Ascending aorta (tissue), 2 donors: ENCODE data around the gene VAMP1. TPM values are rescaled to one million over a fixed set of nuclear protein-coding genes. Genes with fewer than 3 reads are reported as not detected.
A peak's percentile ranks its signal among the peaks of the same experiment; 100 is the strongest.
"Not testable (repeated sequence)": the region's sequence is repeated elsewhere in the genome, so short reads cannot be mapped to it uniquely, and the experiment has no call there.

Experiments
- DNase-seq, 2 donors: peaks; one replicate each; pipeline ENCODE4 v3.0.0-alpha.2; 2019; ENCODE audit warnings: low spot score in 2 of 2
- H3K27ac ChIP-seq, 2 donors: fragments of 200-600 bp; sonication (generic); one replicate each; pipeline ENCODE4 v1.5.1; 2016 to 2017; ENCODE audit warnings: mild to moderate bottlenecking in 1 of 2
- H3K27me3 ChIP-seq: fragments of 200-600 bp; sonication (generic); one replicate; pipeline ENCODE4 v1.5.1; 2017
- H3K36me3 ChIP-seq, 2 donors: fragments of 200-600 bp; sonication (generic); one replicate each; pipeline ENCODE4 v1.5.1; 2016
- H3K4me1 ChIP-seq, 2 donors: fragments of 200-600 bp; sonication (generic); one replicate each; pipeline ENCODE4 v1.5.1; 2016 to 2017; ENCODE audit warnings: mild to moderate bottlenecking in 1 of 2
- H3K4me3 ChIP-seq, 2 donors: fragments of 200-600 bp; sonication (generic); one replicate each; pipeline ENCODE4 v1.5.1; 2016 to 2017; ENCODE audit warnings: mild to moderate bottlenecking in 1 of 2
- H3K9me3 ChIP-seq, 2 donors: fragments of 200-600 bp; sonication (generic); one replicate each; pipeline ENCODE4 v1.5.1; 2016
- CTCF ChIP-seq, 3 experiments: fragments of 200-600 bp in 2 of 3; fragments of 450-650 bp in 1 of 3; sonication (generic) in 2 of 3; IDR thresholded peaks; one replicate each; pipeline ENCODE4 v1.5.1; 2016 to 2019; ENCODE audit warnings: antibody characterized with exemption in 3 of 3, mild to moderate bottlenecking in 1 of 3, moderate library complexity in 1 of 3
- intact Hi-C: fragments of 100-400 bp; cut with DNase I; formaldehyde crosslinking; loops from one replicate; pipeline ENCODE4 v1.15.1; 2023
- total RNA-seq: library from RNA; depleted of rRNA; stranded (reverse); fragments of >200 nt; gene quantifications from one replicate; pipeline ENCODE4 v1.1.0, GENCODE V29; 2016

The VAMP1 gene
- total RNA-seq, 1 donor from 2014 or later, result 17.1 TPM

GRCh38 chr12:6472491-6472890 lies 2.0 kb upstream of the VAMP1 start:
- no peak for DNase-seq
- no peaks in the 10 kb centered on the region for H3K27me3 ChIP-seq
- H3K36me3 ChIP-seq, result no peaks in the 10 kb centered on the region
- peaks cover 0 to 20% of the 10 kb centered on the region in 2 donors for H3K4me1 ChIP-seq
- H3K4me3 ChIP-seq, result no peak overlapping the region
- H3K27ac ChIP-seq, result no peak overlapping the region
- TF ChIP-seq CTCF (IDR thresholded peaks at IDR 0.05), result no peak
- intact Hi-C loops, result loop anchor here (5.0 kb wide), 1 partner anchor 135 kb away; no protein-coding TSS in a partner anchor
- H3K9me3 ChIP-seq, result no peaks in the 10 kb centered on the region

- Histone ChIP-seq H3K36me3 (no peaks in the 10 kb centered on the region), H3K27ac (no peak overlapping the region), H3K4me1 (peaks cover 0 to 20% of the 10 kb centered on the region in 2 donors), H3K27me3 (no peaks in the 10 kb centered on the region), H3K4me3 (no peak overlapping the region), H3K9me3 (no peaks in the 10 kb centered on the region)
- no peak for DNase-seq
- intact Hi-C loops, result loop anchor here (2.0 to 5.0 kb wide), 2 partner anchors 41 to 135 kb away; no protein-coding TSS in a partner anchor
- TF ChIP-seq CTCF (IDR thresholded peaks at IDR 0.05), result no peak
Observed at GRCh38 chr12:6471989-6472360, 1.5 kb upstream of the VAMP1 start.

GRCh38 chr12:6469609-6470374 lies 685 bp downstream of the VAMP1 start:
- Histone ChIP-seq H3K4me1 (peaks cover 0 to 20% of the 10 kb centered on the region in 2 donors), H3K27me3 (no peaks in the 10 kb centered on the region), H3K4me3 (peak overlapping the region; percentile 79 to 91), H3K27ac (peak overlapping the region; percentile 68 to 86), H3K36me3 (peaks cover 8 to 12% of the 10 kb centered on the region in 2 donors), H3K9me3 (no peaks in the 10 kb centered on the region)
- intact Hi-C loops, result loop anchor here (1.0 to 5.0 kb wide), 4 partner anchors 24 to 132 kb away; partner anchors contain the start of genes GAPDH and MRPL51
- no peak for TF ChIP-seq CTCF (IDR thresholded peaks at IDR 0.05)
- DNase-seq, result peak in 1 of 2 donors; percentile 57

GRCh38 chr12:6469092-6469491 lies 1.4 kb downstream of the VAMP1 start:
- H3K36me3 ChIP-seq, result peaks cover 14 to 19% of the 10 kb centered on the region in 2 donors
- peak overlapping the region; percentile 79 to 91 for H3K4me3 ChIP-seq
- no peaks in the 10 kb centered on the region for H3K9me3 ChIP-seq
- no peak for DNase-seq
- H3K4me1 ChIP-seq, result peaks cover 0 to 20% of the 10 kb centered on the region in 2 donors
- no peak for TF ChIP-seq CTCF (IDR thresholded peaks at IDR 0.05)
- H3K27me3 ChIP-seq, result no peaks in the 10 kb centered on the region
- no peak overlapping the region for H3K27ac ChIP-seq
- intact Hi-C loops, result no loop called here

- no peak for DNase-seq
- Histone ChIP-seq H3K9me3 (no peaks in the 10 kb centered on the region), H3K27ac (no peak overlapping the region), H3K27me3 (no peaks in the 10 kb centered on the region), H3K4me3 (no peak overlapping the region), H3K36me3 (peaks cover 20 to 27% of the 10 kb centered on the region in 2 donors), H3K4me1 (peaks cover 0 to 20% of the 10 kb centered on the region in 2 donors)
- intact Hi-C loops, result no loop called here
- no peak for TF ChIP-seq CTCF (IDR thresholded peaks at IDR 0.05)
Observed at GRCh38 chr12:6468283-6468575, 2.2 kb downstream of the VAMP1 start.

GRCh38 chr12:6467571-6468282 lies 2.8 kb downstream of the VAMP1 start:
- H3K27ac ChIP-seq, result not testable (repeated sequence)

GRCh38 chr12:6466751-6467150 lies 3.7 kb downstream of the VAMP1 start:
- H3K4me3 ChIP-seq, H3K9me3 ChIP-seq, H3K27ac ChIP-seq, H3K27me3 ChIP-seq, intact Hi-C loops: not testable (repeated sequence)
- peaks cover 28 to 42% of the 10 kb centered on the region in 2 donors for H3K36me3 ChIP-seq
- H3K4me1 ChIP-seq, result peaks cover 0 to 20% of the 10 kb centered on the region in 2 donors
- DNase-seq, result peak in 1 of 2 donors; percentile 35

More at GRCh38 chr12:6467571-6468282, 2.8 kb downstream of the VAMP1 start:
- Histone ChIP-seq H3K36me3 (peaks cover 25 to 32% of the 10 kb centered on the region in 2 donors), H3K4me1 (peaks cover 0 to 20% of the 10 kb centered on the region in 2 donors)
- H3K4me3 ChIP-seq, H3K9me3 ChIP-seq, intact Hi-C loops, DNase-seq, H3K27me3 ChIP-seq: not testable (repeated sequence)
